ENCODE results near the gene MAL.

Gene MAL

DNA sequence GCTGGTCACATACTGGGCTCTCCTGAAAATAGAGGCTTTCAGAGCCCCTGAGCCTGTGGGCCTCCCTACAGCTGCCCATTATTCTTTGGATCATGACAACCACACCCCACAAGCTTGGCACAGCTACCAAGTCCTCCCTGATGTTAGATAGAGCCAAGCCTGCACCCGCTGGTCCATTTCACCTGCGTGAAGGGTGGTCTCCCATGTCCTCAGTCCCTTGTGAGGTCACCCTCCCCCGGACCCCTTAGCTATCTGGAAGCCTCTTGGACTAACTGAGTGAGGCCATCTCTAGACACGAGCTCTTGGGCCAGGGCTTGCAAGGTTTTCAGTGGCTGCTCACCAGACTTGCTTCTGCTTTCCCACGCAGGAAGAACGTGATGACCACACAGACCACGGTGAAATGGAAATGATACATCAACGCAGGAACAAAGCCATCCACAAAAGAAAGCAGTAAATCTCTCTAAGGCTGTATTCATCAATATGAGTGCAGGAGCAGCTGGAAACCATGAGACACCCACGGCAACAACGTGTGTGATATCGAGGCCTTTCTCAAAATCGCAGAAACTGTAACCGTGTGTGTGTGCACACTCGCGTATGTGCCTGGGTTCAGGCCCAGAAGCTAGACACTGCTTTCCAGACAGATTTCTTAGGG is 10.1 kb upstream of the MAL start:
- DNase-seq (ENCODE audit: low read depth in 1 of 2, low spot score in 1 of 2), result no peak

DNA sequence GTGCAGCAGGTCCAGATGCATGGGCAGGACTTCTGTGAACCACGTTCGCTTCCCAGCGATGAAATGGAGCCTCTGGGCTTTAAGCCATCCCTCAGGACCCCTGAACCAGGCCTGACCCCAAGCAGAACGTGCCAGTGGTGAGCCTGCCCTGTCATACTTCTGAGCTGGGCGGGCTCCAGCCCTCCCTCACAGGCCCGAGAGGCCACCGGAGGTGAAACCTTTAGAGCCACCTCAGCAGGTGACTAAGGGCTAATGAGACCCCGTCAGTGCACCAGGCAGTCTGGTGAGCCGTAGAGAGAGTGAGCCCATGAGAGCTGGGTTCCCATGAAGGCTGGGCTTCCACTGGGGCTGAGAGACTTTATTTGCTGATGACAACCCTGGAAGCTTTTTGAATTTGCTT is 8.9 kb upstream of the MAL start:
- DNase-seq (ENCODE audit: low read depth in 1 of 2, low spot score in 1 of 2), result no peak

DNA sequence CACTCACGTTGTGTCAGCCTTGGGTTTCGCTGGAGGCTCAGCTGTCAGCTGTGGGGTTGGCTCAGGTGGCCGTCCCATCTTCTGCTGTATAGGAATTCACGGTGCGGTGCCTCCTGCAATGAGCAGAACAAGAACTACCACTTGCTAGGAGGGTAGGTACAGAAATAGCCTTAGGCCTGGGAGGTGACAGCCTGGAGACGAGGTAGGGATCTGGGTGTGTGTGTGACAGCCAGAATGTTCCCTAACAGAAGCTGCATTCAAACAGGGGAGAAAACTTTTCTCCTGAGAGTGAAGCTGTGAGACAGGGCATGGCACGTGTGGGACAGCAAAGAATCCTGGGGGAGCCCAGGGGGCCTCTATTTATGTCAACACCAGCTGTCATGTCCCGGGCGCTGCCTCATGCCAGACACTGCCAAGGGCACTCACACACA is 8.4 kb upstream of the MAL start:
- DNase-seq (ENCODE audit: low read depth in 1 of 2, low spot score in 1 of 2), result no peak

DNA sequence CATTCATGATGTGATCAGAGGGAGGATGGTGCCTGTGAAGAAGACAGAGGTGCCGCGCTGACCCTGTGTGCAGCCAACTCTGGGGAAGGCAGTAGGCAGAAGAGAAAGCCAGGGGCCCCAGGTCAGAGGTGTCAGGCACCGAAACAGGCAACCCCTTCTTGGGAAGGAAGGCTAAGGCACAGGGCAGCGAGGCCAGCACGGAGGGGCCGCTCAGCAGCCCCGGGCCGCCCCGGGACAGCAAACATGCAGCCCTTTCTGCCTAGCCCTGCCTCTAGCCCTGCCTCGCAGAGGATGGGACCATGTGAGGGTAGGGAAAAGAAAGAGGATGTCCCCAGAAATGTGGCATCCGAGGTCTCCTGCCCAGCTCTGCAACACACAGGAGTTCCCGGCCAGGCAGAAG is 7.7 kb upstream of the MAL start:
- DNase-seq (ENCODE audit: low read depth in 1 of 2, low spot score in 1 of 2), result no peak

DNA sequence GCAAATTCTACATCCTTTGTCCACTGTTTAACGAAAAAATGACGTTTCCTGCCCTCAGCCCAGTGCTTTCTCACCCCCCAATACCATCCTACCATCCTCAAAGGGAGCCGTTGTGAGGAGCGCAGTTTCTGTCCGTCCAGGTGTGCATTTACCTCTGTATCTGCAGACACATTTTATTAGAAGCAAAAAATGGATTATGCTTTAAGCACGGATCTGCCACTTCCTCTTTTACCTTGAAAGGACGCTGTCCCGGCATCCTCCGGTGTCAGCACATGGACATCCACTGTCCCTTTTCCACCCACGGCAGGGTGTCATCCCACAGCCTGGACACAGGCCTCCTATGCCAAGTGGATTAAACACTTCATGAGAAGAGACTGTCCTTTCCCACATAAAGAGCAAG is 7.2 kb upstream of the MAL start:
- no peak for DNase-seq (ENCODE audit: low read depth in 1 of 2, low spot score in 1 of 2)

DNA sequence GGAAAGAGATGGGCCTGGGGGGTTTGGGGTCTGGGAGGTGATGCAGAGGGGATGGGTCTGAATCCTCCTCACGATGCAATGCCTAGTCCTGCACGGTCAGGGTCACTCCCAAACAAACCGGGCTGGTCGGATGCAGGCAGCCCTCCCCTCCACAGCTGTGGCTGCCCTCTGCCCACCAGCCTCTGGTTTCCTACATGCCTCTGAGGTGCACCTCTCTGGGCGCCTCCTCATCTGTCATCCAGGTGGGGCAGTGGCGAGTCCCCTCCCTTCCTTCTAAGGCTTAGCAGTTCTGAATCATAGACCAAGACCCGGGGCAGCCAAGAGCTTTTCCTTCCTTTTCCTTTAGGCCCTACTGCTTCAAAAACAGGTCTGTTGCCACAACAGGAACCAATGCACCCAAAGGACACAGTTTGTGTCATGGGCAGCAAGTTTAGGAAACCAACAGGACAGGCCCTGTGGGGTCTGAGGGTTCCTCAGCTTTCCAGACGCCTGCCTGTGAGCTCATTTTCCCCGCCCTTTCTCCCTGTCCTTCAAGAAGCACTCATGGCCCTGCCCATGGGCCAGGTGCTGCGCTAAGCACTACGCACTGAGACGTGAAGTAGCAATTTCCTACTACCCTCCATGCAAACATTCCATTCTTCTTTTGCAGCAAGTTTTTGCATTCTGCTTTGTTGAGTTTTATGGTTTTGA is 6.5 kb upstream of the MAL start:
- no peak for DNase-seq (ENCODE audit: low read depth in 1 of 2, low spot score in 1 of 2)

DNA sequence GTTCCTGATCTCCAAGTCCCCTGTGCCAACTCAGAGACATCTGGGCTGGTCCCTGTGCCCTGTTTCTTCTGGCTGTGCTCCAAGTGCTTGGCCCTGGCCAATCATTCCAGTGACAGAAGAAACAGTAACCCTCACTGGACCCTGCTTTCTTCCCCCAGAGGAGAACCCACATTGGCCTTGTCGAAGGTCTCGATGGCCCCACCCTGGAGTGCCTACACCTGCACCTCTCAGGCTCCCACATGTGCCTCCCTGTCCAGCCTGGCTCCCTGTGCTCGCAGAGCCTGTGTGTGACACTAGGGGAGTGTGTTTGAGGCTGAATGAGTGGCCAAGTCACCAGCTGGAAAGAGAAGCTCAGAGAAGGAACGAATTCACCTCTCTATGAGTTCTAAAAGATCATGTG is 5.9 kb upstream of the MAL start:
- DNase-seq (ENCODE audit: low read depth in 1 of 2, low spot score in 1 of 2), result no peak

DNA sequence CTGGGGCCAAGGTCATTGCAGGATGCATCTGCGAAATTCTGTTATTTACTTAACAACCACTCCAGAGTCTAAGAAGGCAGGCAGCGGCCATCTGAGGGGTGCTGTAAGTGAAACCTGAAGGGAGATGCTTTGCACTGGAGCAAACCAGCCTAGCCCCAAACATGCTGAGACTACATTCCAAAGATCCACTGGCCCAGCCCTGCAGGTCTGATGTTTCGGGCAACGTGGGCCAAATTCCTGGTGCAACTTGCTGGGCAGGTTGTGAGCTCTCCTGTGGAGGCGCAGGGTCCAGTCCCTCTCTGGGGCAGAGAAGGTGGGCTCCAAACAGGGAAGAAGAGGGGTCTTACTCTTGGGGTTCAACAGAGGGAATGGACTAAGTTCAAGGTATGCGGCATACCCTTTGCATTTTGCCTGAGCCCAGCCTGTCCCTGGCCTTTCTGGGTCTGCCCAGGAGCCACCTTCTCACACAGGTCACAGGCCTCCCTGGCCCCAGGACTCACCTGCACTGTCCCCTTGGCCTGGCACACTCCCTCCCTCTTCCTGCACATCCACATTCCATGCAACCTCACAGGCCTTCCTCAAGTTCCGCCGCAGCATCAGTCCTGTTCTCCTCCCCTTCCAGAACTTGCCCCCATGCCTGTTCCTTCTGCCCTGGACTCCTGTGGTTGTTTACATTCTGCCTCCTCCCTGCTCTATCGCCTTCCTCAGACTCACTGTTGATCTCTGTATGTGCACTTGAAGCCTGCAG is 5.1 kb upstream of the MAL start:
- DNase-seq (ENCODE audit: low read depth in 1 of 2, low spot score in 1 of 2), result no peak

DNA sequence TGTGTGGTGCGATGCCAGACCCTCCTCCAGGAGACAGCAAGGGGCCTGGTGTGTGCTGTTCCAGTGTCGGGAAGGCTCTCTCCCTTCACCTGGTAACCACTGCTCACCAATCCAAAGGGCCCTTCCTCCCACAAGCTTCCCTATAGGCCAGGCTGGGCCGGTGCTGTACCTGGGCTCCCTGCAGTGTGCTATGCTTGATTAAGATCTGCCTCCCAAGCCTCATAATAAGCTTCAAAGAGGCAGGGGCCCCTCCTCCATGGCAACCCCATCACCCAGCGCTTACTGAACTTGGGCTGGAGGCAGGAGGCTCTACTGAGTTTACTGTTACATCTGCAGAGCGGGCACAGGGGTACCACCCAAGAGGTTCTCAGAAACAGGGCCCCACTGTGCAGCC is 4.5 kb upstream of the MAL start:
- DNase-seq (ENCODE audit: low read depth in 1 of 2, low spot score in 1 of 2), result no peak

DNA sequence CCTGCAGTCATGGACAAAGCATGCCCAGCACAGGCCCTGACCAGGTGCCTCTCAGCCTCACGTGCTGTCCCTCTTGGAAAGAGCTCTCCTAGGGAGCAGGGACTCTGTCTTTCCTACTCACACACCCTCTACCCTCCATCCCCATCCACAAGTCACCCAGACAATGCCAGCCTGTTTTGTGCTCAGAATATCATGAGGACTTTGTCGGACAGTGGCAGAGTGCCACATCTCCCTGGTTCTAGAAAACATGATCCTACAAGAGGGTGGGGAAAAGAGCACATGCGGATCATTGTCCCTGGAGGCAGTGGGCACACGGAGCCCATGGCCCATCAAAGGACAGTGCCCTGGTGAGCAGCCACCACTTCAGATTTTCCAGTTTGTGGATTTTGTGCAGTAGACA is 3.7 kb upstream of the MAL start:
- no peak for DNase-seq (ENCODE audit: low read depth in 1 of 2, low spot score in 1 of 2)

DNA sequence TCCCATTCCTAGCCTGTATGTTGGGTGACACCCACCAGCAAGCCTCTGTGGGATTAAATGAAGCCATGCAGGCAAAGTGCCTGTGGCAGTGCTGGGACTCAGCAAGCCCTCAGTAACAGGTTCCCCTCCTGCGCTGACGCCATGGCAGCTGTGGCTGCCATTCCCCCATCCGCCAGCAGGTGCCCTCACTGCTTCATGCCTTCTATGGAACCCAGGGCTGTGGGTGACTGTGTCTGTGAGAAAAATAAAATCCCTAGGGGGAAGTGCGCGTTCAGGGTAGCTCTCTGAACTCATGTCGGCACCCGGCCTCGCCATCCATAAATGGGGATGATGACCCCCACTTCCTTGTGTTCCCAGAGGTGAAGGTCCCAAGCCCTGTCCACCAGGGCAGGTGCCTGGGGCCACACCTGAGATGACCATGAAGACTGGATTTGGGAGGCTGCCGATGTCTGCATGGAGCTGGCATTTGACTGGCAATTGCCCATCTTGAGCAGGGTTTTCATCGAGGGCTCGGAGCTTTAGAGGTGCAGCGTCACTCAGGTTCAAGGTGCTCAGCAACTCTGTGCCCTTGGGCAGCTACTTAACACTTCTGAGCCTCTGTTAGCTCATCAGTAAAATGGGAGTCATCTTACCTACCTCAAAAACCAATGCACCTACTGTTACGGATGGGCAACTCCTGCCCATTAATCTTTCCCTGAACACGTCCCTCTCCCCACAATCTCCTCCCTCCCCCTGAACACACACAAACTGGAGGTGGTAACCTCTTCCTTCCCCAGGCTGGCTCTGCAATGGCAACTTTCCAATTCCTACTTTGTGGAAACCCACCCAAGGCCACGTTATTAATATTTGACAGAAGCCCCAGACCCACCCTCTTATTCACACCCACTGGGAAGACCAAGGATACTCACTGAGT is 2.9 kb upstream of the MAL start:
- peak; percentile 60 to 78 for DNase-seq (ENCODE audit: low read depth in 1 of 2, low spot score in 1 of 2)

DNA sequence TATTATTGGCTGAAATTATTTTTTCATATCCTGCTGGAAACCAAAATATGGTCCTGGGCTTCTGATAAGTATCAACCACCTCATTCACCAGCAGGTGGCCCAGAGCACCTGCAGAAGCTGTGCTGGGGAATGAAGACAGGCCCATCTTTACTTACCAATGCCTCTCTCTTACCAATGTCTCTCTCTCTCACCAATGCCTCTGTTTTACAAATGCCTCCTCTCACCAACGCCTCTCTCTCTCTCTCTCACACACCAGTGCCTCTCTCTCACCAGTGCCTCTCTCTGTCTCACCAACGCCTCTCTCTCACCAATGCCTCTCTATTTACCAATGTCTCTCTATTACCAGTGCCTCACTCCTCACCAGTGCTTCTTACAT is 2.3 kb upstream of the MAL start:
- peak; percentile 32 to 34 for DNase-seq (ENCODE audit: low read depth in 1 of 2, low spot score in 1 of 2)

DNA sequence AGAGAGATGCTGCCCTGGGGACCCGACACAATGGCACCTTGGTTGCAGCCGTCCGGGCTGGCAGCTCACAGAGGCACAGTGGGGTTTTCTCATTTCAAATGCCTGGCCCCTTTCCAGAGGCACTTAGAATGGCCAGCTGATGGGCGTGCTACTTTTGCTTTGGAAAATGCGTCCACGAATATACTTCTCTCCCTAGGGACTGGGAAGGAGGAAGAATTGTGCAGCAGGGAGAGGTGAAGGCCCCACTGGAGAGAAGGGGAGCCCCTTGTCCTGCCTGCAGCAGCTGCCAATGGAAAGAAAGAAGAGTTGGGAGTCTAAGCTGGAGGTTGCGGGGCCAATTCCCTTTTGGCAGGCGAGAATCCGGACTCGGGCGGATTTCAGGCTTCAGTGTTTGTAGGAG is 1.1 kb upstream of the MAL start:
- no peak for DNase-seq (ENCODE audit: low read depth in 1 of 2, low spot score in 1 of 2)

DNA sequence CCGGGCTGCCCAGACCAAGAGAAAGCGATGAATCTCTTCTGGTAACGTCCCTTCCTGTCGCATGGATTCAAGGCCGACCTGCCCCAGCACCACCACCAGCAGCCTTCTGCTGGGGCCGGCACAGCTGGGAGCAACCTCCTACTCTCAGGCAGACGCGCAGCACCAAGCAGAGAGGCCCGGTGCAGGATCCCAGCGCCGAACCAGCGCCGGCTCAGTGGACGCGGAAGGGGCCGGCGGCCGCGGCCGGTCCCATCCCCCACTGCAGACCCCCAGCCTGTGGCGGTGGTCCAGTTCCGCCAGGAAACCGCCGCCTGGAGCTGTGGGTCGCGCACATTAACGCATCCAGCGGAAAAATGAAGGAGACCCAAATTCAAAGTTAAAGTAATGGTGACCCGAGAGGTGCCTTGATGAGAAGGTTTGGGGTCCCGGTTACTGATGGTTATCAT is 525 bp upstream of the MAL start:
- DNase-seq (ENCODE audit: low read depth in 1 of 2, low spot score in 1 of 2), result no peak

DNA sequence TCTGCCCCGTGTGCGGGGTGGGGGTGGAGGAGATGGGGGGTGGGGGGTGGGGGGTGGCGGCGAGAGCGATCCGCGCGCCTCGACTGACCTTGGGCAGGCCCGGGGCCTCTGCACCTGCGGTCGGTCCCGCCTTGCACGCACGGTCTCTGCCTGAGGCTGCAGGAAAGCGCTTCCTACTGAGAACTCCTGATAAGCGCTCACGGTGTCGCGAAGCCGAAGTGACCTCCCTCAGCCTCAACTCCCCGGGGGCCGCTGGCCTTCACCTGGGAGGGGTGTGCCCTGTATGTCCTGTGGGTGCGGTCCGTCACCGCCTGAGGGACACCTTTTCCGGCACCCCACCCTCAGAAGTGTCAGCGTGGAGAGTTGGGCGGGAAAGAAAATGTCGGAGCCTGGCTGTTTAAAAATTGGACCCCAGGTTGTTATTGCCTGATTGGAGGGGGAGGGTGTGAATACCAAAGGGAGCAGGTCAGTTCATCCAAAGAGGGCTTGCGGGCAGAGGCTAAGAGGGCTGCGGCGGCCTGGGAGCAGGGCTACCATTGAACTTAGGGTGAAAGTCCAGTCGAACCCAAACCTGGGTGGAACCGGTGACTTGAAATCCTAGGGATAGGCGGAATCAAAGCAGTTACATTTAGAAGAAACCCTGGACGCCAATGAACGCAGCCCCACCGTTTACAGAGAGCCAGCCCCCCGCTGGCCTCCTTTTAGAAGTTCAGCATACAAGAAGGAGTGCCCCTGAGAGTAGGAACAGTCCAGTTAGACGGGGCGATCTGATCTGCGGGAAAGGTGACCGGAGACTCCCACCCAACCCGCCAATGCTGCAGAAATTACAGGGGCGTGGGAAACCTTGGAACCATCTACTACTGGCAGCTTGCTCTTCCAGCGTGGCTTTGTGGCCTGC is 1.2 kb downstream of the MAL start:
- DNase-seq (ENCODE audit: low read depth in 1 of 2, low spot score in 1 of 2), result no peak

DNA sequence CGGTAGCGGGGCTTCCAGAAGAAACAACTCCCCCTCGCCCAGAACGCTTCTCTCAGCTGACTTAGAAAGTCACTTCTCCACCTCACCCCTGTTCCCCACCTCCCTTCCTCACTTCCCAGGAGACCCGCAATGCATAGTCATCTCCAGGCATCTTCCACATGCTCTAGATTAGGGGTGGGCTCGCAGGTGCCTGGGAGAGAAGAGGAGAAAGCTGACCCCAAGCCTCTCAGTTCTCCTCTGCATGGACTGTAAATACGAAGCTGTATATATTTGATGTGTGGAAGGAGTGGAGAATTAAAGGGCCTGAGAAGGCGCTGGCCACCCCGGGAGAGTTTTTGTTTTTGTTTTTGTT is 1.8 kb downstream of the MAL start:
- no peak for DNase-seq (ENCODE audit: low read depth in 1 of 2, low spot score in 1 of 2)

DNA sequence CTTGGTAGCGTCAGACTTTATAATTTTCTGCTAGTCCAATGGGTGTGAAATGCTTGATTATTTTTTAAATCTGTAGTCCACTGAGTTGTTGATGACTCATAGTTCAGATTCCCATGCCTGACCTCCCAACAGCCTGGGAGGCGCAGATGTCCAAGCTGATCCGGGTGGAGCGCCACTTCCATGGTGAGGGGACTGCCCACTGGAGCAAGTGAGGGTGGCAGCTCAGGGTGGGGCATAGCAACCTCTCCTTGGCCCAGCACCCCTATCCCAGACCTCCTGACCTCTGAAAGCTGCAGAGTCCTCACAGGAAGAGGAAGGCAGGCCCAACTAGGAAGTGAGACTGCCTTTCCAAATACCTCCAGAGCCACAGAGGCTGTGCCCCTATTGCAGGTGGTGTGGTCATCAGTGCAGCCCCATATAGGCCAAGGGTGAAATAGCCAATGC is 4.4 kb downstream of the MAL start:
- DNase-seq (ENCODE audit: low read depth in 1 of 2, low spot score in 1 of 2), result no peak

DNA sequence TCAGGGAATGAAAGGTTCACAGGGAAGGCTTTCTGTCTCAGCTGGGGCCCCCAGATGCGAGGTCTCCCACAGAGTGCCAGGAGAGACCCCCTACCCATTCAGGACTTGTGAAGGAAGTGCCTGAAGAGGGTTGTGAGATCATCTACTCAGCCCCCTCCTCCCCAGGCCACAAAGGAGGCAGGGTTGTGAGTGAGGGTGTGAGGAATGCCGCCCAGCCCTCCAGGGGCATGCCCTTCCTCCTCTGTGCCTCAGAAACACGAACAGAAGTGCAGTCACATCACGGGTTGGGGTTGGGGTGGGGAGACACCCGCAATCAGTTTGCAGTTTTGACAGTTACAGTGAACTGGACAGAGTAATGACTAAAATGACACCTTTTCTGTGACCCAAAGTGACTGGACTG is 5.0 kb downstream of the MAL start:
- DNase-seq (ENCODE audit: low read depth in 1 of 2, low spot score in 1 of 2), result no peak

DNA sequence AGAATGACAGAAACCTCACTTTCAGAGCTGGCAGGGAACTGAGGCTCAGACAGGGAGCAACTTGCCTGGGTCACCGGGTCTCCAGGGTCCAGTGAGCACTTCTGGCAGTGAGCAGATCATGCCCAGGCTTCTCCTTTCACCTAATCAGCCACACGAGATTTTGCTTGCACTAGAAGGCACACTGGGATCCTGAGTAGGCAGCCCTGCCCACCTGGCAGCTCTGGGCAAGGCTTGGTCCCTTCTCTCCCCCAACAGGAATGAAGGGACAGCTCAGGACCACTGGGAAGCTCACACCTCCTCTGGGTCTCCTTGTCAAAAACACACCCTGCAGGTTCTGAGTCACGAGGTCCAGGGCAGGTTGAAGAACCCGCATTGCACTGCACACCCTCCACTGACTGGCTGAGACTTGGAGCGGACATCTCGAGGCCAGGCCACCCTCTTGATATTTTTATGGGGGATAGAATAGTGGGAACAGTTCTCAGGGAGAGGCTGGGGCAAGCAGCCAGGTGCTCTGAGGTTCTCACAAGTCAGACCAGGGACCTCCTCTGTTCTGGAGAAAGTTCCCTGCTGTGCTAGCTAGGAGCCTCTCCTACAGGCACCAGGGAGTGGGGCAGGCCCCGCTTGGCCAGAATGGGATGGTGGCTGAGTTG is 5.7 kb downstream of the MAL start:
- DNase-seq (ENCODE audit: low read depth in 1 of 2, low spot score in 1 of 2), result no peak

DNA sequence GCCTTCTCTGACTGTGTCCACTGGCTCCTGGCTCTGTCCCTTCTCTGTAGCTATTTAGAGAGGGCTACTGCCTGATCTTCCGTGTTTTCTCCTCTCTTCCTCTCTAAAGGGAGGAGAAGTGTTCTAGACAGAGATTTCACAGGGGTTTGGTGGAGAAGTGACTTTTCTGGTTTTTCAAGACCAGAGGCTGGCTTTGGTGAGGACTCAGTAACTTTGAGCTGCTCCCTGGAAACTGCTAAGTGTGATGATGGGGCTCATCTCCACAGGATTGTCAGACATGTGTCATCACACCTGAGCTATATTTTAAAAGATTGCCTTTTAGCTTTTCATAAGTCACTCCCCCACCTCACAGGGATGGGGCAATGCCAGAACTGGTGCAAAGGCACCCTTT is 6.2 kb downstream of the MAL start:
- no peak for DNase-seq (ENCODE audit: low read depth in 1 of 2, low spot score in 1 of 2)

All from activated T-helper 1 cell treated with anti-CD3 and anti-CD28 coated beads, Interleukin-2, amount 50 U/mL, for 16 hours (primary cell).